ENCODE results near the gene CFAP74.

CFAP74 gene

GRCh38 chr1:1928231-1929101 lies 75.1 kb downstream of the CFAP74 start:
- DNase-seq (ENCODE audit: low spot score) = no peak

GRCh38 chr1:1927751-1928150 lies 75.8 kb downstream of the CFAP74 start:
- DNase-seq (ENCODE audit: low spot score) = no peak

GRCh38 chr1:1926886-1927660 lies 76.5 kb downstream of the CFAP74 start:
- no peak for DNase-seq (ENCODE audit: low spot score)

- DNase-seq (ENCODE audit: low spot score) = no peak
Observed at GRCh38 chr1:1926346-1926811, 77.2 kb downstream of the CFAP74 start.

GRCh38 chr1:1925437-1926345 lies 77.9 kb downstream of the CFAP74 start:
- no peak for DNase-seq (ENCODE audit: low spot score)

GRCh38 chr1:1924849-1925248 lies 78.7 kb downstream of the CFAP74 start:
- DNase-seq (ENCODE audit: low spot score) = no peak

- DNase-seq (ENCODE audit: low spot score) = no peak
Observed at GRCh38 chr1:1924386-1924785, 79.2 kb downstream of the CFAP74 start.

- no peak for DNase-seq (ENCODE audit: low spot score)
Observed at GRCh38 chr1:1922956-1923833, 80.4 kb downstream of the CFAP74 start.

- DNase-seq (ENCODE audit: low spot score) = no peak
Observed at GRCh38 chr1:1922702-1922955, 81.0 kb downstream of the CFAP74 start.

- no peak for DNase-seq (ENCODE audit: low spot score)
Observed at GRCh38 chr1:1921901-1922701, 81.5 kb downstream of the CFAP74 start.

GRCh38 chr1:1921459-1921862 lies 82.1 kb downstream of the CFAP74 start:
- no peak for DNase-seq (ENCODE audit: low spot score)

GRCh38 chr1:1920608-1921458 lies 82.8 kb downstream of the CFAP74 start:
- DNase-seq (ENCODE audit: low spot score) = no peak

- DNase-seq (ENCODE audit: low spot score) = no peak
Observed at GRCh38 chr1:1920057-1920607, 83.5 kb downstream of the CFAP74 start.

GRCh38 chr1:1919304-1920056 lies 84.1 kb downstream of the CFAP74 start:
- DNase-seq (ENCODE audit: low spot score) = peak; percentile 100

- no peak for DNase-seq (ENCODE audit: low spot score)
Observed at GRCh38 chr1:1918901-1919303, 84.7 kb downstream of the CFAP74 start, which contains the start of gene TMEM52. Gene TMEM52 (minus strand): TSS chr1:1919279. CDS start chr1:1919265, 14 bp downstream.

GRCh38 chr1:1917995-1918900 lies 85.3 kb downstream of the CFAP74 start:
- DNase-seq (ENCODE audit: low spot score) = no peak

- DNase-seq (ENCODE audit: low spot score) = no peak
Observed at GRCh38 chr1:1917304-1917976, 86.1 kb downstream of the CFAP74 start.

All from D341Med (cell line).